ENCODE measurements around the gene ADAR.

The ADAR gene

GRCh38 chr1:154586641-154587040 lies 21.3 kb downstream of the ADAR start:
- FAIRE-seq (no peak), DNase-seq (ENCODE audit: insufficient read length, low spot score) (no peak)
- TF ChIP-seq POLR2A (IDR thresholded peaks at IDR 0.05; ENCODE audit: low read depth, low read length), result no peak

- FAIRE-seq, result no peak
Measured at GRCh38 chr1:154586231-154586630, 21.8 kb downstream of the ADAR start.

GRCh38 chr1:154584267-154584994 lies 23.6 kb downstream of the ADAR start:
- DNase-seq (ENCODE audit: insufficient read length, low spot score) (no peak), FAIRE-seq (no peak)
- no peak for TF ChIP-seq POLR2A (IDR thresholded peaks at IDR 0.05; ENCODE audit: low read depth, low read length)

More at GRCh38 chr1:154586231-154586630, 21.8 kb downstream of the ADAR start:
- no peak for DNase-seq (ENCODE audit: insufficient read length, low spot score)
- no peak for TF ChIP-seq POLR2A (IDR thresholded peaks at IDR 0.05; ENCODE audit: low read depth, low read length)

- no peak for TF ChIP-seq POLR2A (IDR thresholded peaks at IDR 0.05; ENCODE audit: low read depth, low read length)
- FAIRE-seq (no peak), DNase-seq (ENCODE audit: insufficient read length, low spot score) (no peak)
Measured at GRCh38 chr1:154583773-154584172, 24.2 kb downstream of the ADAR start.

- FAIRE-seq (no peak), DNase-seq (ENCODE audit: insufficient read length, low spot score) (no peak)
- TF ChIP-seq POLR2A (IDR thresholded peaks at IDR 0.05; ENCODE audit: low read depth, low read length), result no peak
Measured at GRCh38 chr1:154582885-154583284, 25.1 kb downstream of the ADAR start.

- TF ChIP-seq POLR2A (IDR thresholded peaks at IDR 0.05; ENCODE audit: low read depth, low read length), result no peak
- FAIRE-seq, result no peak
- no peak for DNase-seq (ENCODE audit: insufficient read length, low spot score)
Measured at GRCh38 chr1:154581766-154582165, 26.2 kb downstream of the ADAR start.

GRCh38 chr1:154579374-154579773 lies 28.6 kb downstream of the ADAR start:
- no peak for TF ChIP-seq POLR2A (IDR thresholded peaks at IDR 0.05; ENCODE audit: low read depth, low read length)
- no peak for FAIRE-seq
- no peak for DNase-seq (ENCODE audit: insufficient read length, low spot score)

- no peak for TF ChIP-seq POLR2A (IDR thresholded peaks at IDR 0.05; ENCODE audit: low read depth, low read length)
- DNase-seq (ENCODE audit: insufficient read length, low spot score), result no peak
- FAIRE-seq, result no peak
Measured at GRCh38 chr1:154578058-154578418, 29.9 kb downstream of the ADAR start.

GRCh38 chr1:154577346-154578057 lies 30.5 kb downstream of the ADAR start:
- DNase-seq (ENCODE audit: insufficient read length, low spot score), result no peak
- TF ChIP-seq POLR2A (IDR thresholded peaks at IDR 0.05; ENCODE audit: low read depth, low read length), result no peak
- no peak for FAIRE-seq

- no peak for FAIRE-seq
- no peak for TF ChIP-seq POLR2A (IDR thresholded peaks at IDR 0.05; ENCODE audit: low read depth, low read length)
- no peak for DNase-seq (ENCODE audit: insufficient read length, low spot score)
Measured at GRCh38 chr1:154575951-154576566, 31.9 kb downstream of the ADAR start.

GRCh38 chr1:154575147-154575927 lies 32.6 kb downstream of the ADAR start:
- DNase-seq (ENCODE audit: insufficient read length, low spot score) (no peak), FAIRE-seq (no peak)

GRCh38 chr1:154574716-154575115 lies 33.3 kb downstream of the ADAR start:
- no peak for DNase-seq (ENCODE audit: insufficient read length, low spot score)
- no peak for FAIRE-seq
- no peak for TF ChIP-seq POLR2A (IDR thresholded peaks at IDR 0.05; ENCODE audit: low read depth, low read length)

More at GRCh38 chr1:154575147-154575927, 32.6 kb downstream of the ADAR start:
- TF ChIP-seq POLR2A (IDR thresholded peaks at IDR 0.05; ENCODE audit: low read depth, low read length), result no peak

- FAIRE-seq, result no peak
- no peak for TF ChIP-seq POLR2A (IDR thresholded peaks at IDR 0.05; ENCODE audit: low read depth, low read length)
- DNase-seq (ENCODE audit: insufficient read length, low spot score), result no peak
Measured at GRCh38 chr1:154573168-154573510, 34.8 kb downstream of the ADAR start.

Measured in H54 (cell line).